ENCODE results near the gene PSG4.
"Not testable (repeated sequence)": the region's sequence is repeated elsewhere in the genome, so short reads cannot be mapped to it uniquely, and the experiment has no call there.

PSG4 gene

DNA sequence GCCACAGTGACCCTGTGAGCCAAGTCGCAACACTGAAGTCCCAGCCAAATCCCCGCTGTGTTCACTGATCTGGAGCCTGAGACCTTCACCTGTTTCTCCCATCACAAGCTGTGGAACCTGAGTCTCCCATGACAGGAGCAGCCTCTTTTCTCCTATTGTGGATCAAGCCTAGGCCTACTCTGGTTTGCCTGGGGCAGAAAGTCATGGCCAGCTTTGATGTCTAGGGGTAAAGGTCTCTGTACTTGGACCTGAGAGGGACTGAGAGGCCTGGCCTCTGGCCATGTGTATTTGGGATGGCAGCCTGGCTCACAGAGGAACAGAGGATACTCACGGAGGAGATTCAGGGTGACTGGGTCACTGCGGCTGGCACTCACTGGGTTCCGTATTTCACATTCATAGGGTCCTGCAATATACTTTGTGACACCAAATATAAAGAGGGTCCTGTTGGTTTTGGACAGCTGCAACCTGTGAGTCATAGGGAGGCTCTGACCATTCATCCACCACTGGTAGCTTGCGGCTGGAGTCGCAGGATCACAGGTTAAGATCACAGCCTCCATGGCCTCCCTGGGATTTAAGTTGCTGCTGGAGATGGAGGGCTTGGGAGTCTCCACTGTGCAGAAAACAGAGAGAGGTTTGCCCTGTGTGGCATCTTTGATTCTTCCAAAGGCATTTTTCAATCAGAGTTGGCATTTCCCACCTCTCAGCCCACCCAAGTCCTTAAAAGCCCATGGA is 7.6 kb downstream of the PSG4 start:
- not testable (repeated sequence) for DNase-seq

DNA sequence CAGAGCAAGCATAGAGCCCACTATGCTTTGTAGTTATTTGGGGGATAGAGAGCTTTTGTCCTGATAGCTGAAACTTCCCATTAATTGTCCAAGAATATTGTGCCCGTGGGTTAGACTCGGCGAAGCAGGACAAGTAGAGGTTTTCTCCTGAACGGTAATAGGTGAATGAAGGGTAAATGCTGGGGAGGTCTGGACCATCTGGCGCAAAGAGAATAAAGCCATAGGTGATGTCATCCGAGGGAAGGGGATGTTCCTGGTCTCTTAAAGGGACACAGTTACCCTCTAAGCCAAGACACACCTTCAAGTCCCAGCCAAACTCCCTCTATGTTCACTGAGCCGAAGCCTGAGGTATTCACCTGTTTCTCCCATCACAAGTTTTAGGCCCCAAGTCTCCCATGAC is 11.0 kb downstream of the PSG4 start:
- not testable (repeated sequence) for DNase-seq

DNA sequence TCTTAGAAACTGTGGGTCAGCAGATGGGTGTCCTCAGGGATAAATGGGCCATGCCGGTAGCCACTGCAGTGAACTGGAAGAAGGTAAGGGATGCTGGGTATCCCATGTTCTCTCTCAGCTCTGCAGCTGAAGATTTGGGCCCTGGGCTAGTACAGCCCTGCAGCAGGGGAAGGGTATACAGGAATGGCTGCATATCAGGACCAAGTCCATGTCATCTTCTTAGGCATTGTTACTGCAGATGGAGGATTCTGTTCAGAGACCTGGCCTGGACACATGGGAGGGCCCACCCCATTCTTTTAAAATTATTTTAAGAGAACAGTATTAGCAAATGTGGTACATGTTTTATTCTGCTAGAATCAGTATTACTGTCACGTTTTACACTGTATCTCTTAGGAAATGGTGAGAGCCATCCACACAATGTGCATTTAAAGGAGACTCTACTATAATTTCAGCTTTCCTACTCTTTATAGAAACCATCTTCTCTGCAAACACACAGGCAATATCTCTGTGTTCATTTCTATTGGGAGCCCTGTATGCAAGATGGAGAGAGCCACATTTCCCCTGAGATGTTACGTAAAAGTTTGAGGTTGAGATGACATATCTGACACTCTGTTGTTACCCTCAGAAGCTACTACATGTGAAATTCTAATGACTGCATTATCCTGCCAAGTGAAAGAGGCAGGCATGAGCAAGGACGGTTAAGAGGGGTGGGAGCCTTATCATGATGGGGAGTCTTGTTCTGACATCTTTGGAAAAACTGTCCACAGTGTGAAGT is 12.9 kb downstream of the PSG4 start:
- DNase-seq, result not testable (repeated sequence)

DNA sequence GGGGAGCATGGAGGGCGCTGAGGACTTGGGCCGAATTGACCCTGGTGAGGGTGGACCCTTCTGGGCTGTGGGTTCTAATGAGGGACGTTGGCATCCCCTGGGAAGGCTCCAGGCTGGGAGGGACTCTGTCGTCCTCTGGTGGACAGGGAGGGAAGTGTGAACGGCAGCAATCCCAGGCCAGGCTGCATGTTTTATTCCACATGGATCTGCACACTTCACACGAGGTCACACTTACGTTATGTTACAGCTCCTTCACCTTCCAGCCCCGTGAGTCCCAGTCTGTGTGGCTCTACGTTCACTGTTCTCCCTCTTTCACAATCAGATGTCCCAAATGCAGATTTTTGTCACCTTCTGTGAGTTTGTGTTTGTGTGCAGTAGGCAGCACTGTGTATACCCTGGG is 17.3 kb downstream of the PSG4 start:
- DNase-seq, result not testable (repeated sequence)

DNA sequence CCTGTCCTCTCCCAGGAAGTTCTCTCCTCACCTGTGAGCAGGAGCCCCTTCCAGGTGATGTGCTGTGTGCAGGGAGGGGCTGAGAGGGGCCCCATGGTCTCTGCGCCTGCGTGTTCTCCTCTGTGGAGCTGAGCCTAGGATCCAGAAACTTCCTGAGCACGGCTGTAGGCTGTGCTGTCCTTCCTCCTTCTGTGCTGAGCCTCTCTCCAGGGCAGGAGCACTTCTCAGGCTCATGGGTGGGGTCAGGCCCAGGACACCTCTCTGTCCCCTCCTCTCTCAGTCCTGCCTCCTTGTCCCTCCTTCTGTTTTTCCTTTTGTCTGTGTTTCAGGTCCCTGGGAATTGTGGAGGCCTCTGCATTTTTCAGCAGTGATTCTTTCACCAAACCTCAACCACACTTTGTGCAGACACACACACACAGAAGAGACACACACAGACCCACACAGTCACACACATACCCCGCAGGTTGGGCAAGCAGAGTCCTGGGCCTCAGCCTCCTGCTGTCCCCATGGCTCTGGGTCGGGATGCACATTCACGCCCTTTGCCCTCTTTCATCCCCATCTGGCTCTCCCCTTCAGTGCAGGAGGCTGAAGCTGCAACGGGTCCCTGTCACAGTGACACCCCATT is 19.0 kb downstream of the PSG4 start, which contains the start of gene PSG5:
TSS of gene PSG5 (minus strand) at position 226 of the 625 bp plus-strand sequence. CDS start at position 95, 131 bp downstream.
- DNase-seq, result not testable (repeated sequence)

DNA sequence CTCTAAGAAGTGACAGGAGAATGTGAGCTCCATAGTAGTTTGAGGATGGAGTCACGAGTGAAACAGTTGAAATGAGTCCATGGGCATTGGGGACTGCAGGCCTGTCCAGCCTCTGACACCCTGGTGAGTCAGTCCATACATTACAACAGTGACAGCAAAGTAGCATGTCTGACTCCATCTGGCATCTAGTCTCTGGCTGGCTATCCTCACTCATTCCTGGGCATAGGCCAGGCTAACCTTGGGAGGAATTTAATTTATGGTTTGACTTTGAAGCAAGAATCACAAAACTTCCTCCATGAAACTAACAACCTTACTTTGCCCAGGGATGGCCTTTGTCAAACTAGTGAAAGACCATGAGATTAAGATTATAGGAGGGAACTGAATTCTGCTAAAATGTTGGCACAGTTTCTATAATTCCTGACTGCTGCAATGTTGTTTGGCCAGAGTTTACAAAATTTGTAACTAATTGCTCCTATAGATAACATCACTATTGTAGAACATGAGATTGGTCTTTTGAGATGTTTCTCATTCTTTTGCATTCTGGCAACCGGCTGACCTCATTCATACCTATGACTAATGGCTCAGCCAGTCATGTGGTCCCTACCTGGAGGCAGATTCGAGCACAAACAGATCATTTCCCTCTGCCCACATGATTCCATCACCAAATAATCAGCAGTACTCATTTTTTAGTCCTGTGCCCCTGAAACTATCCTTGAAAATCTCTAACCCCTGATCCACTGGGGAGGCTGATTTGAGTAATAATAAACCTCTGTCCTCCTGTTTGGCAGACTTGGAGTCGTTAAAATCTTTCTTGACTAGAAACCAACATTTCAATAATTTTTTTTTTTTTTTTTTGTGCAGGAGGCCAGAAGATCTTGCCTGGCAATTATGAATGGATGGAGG is 23.3 kb downstream of the PSG4 start:
- not testable (repeated sequence) for DNase-seq

DNA sequence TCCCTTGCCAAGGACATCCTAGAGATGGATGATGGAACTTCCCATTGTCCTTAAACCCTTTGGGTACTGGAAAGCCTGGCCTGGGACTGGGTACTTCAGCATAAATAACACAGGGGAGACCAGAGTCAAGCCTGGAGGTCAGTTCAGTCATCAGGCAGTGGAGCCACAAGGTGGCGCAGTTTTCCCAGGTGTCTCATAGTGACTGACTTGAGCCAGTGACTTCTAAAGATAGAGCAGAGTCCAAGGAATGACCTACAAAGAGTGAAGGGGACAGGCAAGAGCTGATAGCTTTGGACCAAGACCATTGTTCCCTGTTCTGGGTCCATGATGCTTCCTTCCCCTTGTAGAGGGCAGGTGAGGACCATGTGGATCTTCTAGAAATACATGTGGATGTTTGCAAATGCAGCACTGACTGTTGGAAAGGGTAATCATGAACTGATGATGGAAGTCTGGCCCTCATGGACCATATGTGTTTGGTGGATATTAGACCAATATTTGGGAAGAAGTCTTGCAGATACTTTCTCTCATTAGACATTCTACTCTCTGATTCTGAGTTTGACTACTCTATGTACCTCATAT is 25.8 kb downstream of the PSG4 start:
- DNase-seq, result not testable (repeated sequence)

DNA sequence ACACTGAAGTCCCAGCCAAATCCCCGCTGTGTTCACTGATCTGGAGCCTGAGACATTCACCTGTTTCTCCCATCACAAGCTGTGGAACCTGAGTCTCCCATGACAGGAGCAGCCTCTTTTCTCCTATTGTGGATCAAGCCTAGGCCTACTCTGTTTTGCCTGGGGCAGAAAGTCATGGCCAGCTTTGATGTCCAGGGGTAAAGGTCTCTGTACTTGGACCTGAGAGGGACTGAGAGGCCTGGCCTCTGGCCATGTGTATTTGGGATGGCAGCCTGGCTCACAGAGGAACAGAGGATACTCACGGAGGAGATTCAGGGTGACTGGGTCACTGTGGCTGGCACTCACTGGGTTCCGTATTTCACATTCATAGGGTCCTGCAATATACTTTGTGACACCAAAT is 26.9 kb downstream of the PSG4 start:
- DNase-seq, result not testable (repeated sequence)

DNA sequence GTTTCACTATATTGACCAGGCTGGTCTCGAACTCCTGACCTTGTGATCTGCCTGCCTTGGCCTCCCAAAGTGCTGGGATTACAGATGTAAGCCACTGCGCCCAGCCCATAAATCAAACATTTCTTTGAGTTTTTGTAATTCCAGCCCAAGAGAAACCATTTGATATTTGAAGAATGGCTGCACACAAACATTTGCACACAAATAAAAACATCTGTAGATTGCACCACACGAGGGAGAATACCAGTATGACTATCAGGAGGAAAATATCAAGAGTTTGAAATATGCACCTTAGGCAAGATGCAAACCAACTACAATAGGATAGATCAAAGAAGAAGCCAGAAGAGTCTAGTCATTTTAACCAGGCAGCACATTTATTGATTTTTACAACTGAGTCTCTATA is 39.5 kb downstream of the PSG4 start:
- not testable (repeated sequence) for DNase-seq

DNA sequence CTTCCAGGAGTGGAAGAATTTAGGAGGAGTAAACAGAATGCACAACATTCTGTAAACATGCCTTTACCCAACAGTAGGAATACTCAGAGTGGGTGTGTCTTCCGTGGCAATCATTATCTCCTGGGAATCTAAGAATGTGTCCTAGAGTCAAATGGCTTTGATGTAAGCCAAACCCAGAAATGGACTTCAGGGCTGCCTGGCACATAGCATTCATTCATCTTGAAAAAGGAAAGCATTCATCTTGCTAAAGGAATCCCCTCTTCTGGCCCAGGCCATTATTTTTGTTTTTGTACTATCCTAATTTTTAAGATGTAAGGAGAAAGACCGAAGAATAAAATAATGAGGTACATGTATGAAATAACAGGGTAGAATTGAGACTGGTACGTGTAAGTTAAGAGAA is 42.3 kb downstream of the PSG4 start:
- DNase-seq, result not testable (repeated sequence)

DNA sequence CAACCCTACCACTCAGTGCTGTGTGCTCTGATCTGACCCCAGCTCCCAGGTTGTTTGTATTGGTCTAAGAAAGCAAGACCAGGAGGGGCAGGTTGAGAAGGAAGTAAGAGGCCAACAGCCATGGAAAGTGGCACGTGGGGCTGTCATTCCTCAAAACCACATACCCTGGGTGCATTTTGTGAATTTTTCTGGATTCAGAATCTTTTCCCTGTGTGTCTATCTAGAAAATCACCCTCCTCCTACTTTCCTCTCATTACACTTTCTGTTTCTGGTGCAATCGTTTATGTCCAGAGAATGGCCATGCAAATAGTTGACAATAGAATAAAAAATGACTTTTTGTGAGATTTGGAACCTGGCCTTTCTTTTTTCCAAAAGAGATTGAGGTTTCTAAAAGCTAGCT is 43.2 kb downstream of the PSG4 start:
- not testable (repeated sequence) for DNase-seq

DNA sequence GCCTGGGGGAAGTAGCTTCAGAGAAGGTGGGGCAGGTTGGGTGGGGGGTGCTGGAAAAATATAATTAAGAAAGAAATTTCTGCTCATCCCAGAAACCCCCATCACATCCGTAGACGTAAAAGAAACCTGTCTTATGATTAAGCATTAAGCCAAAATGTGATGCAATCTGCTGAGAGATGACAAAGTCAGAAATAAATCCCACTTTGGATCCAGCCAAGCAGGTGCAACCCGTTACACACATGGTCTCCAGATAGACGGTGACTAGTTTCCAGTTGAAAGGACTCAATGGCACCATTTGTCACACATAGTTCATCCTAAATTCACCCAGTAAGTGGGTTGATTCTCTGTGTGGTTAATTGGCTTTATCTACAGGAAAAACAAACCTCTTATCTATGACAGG is 53.2 kb downstream of the PSG4 start:
- no peak for DNase-seq

DNA sequence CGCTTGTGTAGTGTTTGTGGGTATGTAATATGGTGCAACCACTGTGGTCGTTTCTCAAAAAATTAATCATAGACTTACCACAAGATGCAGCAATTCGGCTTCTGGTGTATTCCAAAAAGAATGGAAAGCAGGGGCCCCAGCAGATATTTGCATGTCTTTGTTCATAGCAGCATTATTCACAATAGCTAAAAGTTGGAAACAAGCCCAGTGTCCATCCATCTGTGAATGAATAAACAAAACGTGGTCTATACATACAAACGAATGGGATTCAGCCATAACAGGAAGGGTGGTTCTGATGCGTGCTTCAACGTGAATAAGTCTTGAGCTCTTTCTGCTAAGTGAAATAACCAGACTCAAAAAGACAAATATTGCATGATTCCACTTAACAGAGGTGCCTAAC is 55.6 kb downstream of the PSG4 start:
- not testable (repeated sequence) for DNase-seq

DNA sequence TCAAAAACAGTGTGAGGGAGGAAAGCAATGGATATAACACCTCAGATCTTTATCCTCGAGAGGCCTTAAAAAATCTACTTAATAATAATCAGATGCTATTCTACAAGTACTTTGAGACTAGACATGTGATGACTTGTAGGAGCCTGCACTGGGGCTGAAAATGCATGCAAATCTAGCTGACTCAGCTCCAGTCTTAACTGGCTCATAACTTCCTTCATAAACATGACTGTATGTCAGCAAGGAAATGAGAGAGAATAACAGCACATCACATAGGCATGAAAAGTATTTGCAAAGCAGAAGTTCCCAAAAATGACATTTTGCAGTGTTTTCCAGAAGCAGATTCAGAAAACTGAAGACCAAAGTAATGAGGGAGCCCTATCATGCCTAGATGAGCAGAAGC is 57.2 kb downstream of the PSG4 start:
- DNase-seq, result no peak

Data from activated naive CD4-positive, alpha-beta T cell treated with anti-CD3 and anti-CD28 coated beads, Interleukin-2, amount 50 U/mL, for 16 hours (primary cell).